HEK293T (cell line): Measurements from ENCODE around the gene SOX13.

Source experiments
- CTCF ChIA-PET: fragments of 350-600 bp; formaldehyde crosslinking; extraction: SDS; loops from one replicate; lab custom pipeline; 2021; ENCODE audit warnings: antibody characterized with exemption, inconsistent platforms; lab: Yijun Ruan, JAX
- POLR2A ChIA-PET: fragments of 350-600 bp; formaldehyde crosslinking; extraction: SDS; loops from one replicate; lab custom pipeline; 2020; ENCODE audit warnings: antibody characterized with exemption, inconsistent platforms; lab: Yijun Ruan, JAX
- DNase-seq: peaks from one replicate; pipeline ENCODE4 v3.0.0; 2012; ENCODE audit warnings: mixed read lengths; ENCODE audit errors: extremely low spot score
- ARNT ChIP-seq: fragments of 450-650 bp; IDR thresholded peaks from 2 replicates; pipeline ENCODE4 v1.6.1; 2017; ENCODE audit warnings: mild to moderate bottlenecking
- BHLHE40 ChIP-seq: fragments of 450-650 bp; IDR thresholded peaks from 2 replicates; pipeline ENCODE4 v1.6.1; 2016; ENCODE audit warnings: mild to moderate bottlenecking, moderate library complexity, borderline replicate concordance
- CTBP1 ChIP-seq: fragments of 450-650 bp; IDR thresholded peaks from 2 replicates; pipeline ENCODE4 v1.6.1; 2016; ENCODE audit warnings: borderline replicate concordance
- ELF4 ChIP-seq: fragments of 450-650 bp; IDR thresholded peaks from 2 replicates; pipeline ENCODE4 v1.6.1; 2017; ENCODE audit warnings: antibody characterized with exemption
- FOXA1 ChIP-seq: fragments of 450-650 bp; IDR thresholded peaks from 2 replicates; pipeline ENCODE4 v1.6.1; 2016; ENCODE audit warnings: mild to moderate bottlenecking
- FOXK2 ChIP-seq: fragments of 450-650 bp; IDR thresholded peaks from 2 replicates; pipeline ENCODE4 v1.6.1; 2016; ENCODE audit warnings: mild to moderate bottlenecking
- FOXM1 ChIP-seq: fragments of 450-650 bp; IDR thresholded peaks from 2 replicates; pipeline ENCODE4 v1.6.1; 2017; ENCODE audit warnings: mild to moderate bottlenecking, borderline replicate concordance
- HDGF ChIP-seq: fragments of 450-650 bp; IDR thresholded peaks from 2 replicates; pipeline ENCODE4 v1.6.1; 2017; ENCODE audit warnings: antibody characterized with exemption, borderline replicate concordance
- L3MBTL2 ChIP-seq: fragments of 450-650 bp; conservative IDR thresholded peaks from 2 replicates; pipeline ENCODE4 v1.6.1; 2016; ENCODE audit warnings: mild to moderate bottlenecking
- LEF1 ChIP-seq: fragments of 450-650 bp; IDR thresholded peaks from 2 replicates; pipeline ENCODE4 v1.6.1; 2017; ENCODE audit warnings: mild to moderate bottlenecking, borderline replicate concordance
- NFRKB ChIP-seq: fragments of 450-650 bp; IDR thresholded peaks from 2 replicates; pipeline ENCODE4 v1.6.1; 2016; ENCODE audit warnings: mild to moderate bottlenecking, moderate library complexity
- SP1 ChIP-seq: fragments of 450-650 bp; IDR thresholded peaks from 2 replicates; pipeline ENCODE4 v1.6.1; 2017
- SUZ12 ChIP-seq: fragments of 450-650 bp; IDR thresholded peaks from 2 replicates; pipeline ENCODE4 v1.6.1; 2016; ENCODE audit warnings: mild to moderate bottlenecking
- TARDBP ChIP-seq: fragments of 450-650 bp; IDR thresholded peaks from 2 replicates; pipeline ENCODE4 v1.6.1; 2016
- ZNF384 ChIP-seq: fragments of 450-650 bp; IDR thresholded peaks from 2 replicates; pipeline ENCODE4 v1.6.1; 2016
- TF ChIP-seq, protein P1 (sequence below): fragments of 450-650 bp; IDR thresholded peaks from 2 replicates; pipeline ENCODE4 v1.6.1; 2016

The SOX13 gene

DNA sequence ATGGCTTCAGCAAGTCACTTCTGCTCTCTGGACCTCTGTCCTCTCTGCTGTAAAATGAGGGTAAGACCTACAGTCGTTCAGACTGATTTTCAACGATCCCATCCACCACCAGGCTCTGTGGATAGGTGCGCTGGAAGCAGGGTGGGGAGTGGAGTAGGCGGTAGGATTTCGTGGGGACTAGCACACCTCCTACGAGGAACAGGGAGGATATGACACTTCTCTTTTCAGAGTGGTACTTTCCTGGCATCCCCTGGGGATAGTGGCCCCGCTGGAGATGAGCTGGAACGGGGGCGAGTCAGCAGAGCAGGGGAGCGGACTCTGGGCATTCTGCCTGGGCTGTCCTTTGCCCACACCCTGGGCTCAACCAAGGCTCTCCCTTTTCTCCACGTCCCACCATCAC lies 61.2 kb downstream of the SOX13 start:
- TF ChIP-seq FOXK2 (no peak), ZNF384 (no peak), L3MBTL2 (no peak)
- TF ChIP-seq, protein P1, sequence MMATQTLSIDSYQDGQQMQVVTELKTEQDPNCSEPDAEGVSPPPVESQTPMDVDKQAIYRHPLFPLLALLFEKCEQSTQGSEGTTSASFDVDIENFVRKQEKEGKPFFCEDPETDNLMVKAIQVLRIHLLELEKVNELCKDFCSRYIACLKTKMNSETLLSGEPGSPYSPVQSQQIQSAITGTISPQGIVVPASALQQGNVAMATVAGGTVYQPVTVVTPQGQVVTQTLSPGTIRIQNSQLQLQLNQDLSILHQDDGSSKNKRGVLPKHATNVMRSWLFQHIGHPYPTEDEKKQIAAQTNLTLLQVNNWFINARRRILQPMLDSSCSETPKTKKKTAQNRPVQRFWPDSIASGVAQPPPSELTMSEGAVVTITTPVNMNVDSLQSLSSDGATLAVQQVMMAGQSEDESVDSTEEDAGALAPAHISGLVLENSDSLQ: no peak
- DNase-seq: no peak
- ChIA-PET POLR2A (no interaction called here), CTCF (no interaction called here)

DNA sequence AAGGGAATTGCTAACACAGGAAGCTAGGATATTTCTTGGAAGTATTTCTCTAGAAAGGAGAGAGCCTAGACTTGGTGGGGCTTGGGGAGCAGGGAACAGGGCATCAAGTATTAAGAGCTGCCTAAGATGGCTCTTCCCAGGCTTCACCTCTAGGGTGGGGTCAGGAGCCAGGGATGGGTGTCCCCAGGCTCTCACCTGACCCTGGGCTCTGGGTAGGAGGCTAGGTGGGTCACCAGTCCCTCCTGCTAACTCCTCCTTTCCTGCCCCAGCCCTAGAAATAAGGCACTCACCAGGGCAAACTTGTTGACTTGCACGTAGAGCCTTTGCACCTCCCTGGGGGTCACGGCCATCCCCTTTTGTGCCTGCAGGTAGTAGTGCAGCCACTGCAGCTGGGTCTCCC lies 63.9 kb downstream of the SOX13 start:
- ChIA-PET POLR2A (no interaction called here), CTCF (no interaction called here)
- no peak for DNase-seq
- TF ChIP-seq CTBP1 (no peak), NFRKB (no peak), ZNF384 (no peak), FOXM1 (no peak), FOXK2 (no peak), LEF1 (no peak), BHLHE40 (no peak), SP1 (no peak), L3MBTL2 (no peak)
- TF ChIP-seq, protein P1: no peak

DNA sequence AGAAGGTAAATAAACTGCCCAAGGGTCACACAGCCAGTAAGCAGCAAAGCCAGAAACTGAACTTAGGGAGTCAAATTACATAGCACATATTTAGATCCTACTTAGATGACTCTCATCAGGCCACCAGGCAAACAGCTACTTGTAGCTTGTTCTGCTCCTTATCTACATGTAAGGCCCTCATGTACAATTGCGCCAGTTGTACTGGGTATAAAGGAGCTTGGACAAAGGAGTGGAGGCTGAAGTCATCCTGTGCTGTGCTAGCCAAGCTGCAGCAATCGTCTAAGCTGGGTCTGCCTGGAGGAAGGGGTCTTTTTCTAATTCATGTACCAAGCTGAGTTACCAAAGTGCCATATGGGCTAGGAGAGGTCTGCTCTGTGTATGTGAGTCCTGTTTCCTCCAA lies 66.2 kb downstream of the SOX13 start:
- TF ChIP-seq L3MBTL2 (no peak), TARDBP (no peak), SP1 (no peak), ZNF384 (no peak), ELF4 (no peak), LEF1 (no peak), CTBP1 (no peak), HDGF (no peak), FOXA1 (no peak), SUZ12 (no peak), ARNT (no peak), FOXM1 (no peak), FOXK2 (no peak), BHLHE40 (no peak), NFRKB (no peak)
- TF ChIP-seq, protein P1: no peak
- CTCF ChIA-PET: interaction anchor here (3.1 kb wide), 1 partner anchor 10 kb away, joined by 9 read pairs; no protein-coding TSS in a partner anchor
- POLR2A ChIA-PET: interaction anchor here (1.3 kb wide), 1 partner anchor 13 kb away, joined by 5 read pairs; the partner anchor contains the start of gene ETNK2

DNA sequence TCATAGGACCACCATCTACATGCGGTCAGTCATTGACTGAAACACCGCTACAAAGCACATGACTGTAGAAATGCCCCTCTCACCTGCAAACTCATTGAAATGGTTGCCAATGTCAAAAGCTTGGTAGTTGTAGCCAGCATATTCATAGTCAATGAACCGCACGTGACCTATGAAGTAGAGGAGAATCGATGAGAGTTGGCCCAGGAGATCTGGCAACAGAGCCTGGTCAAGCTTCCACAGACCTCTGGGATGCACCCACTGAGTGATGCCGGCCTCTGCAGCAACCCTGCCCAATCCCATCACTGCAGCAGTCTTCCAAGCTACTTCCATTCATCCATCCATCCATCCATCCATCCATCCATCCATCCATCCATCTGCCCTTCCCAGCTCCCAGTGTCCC lies 67.0 kb downstream of the SOX13 start:
- TF ChIP-seq FOXK2: no peak
- no peak for TF ChIP-seq L3MBTL2
- no peak for TF ChIP-seq BHLHE40
- no peak for TF ChIP-seq FOXM1
- TF ChIP-seq FOXA1: no peak
- no peak for TF ChIP-seq SP1
- TF ChIP-seq SUZ12: no peak
- TF ChIP-seq NFRKB: no peak
- TF ChIP-seq ARNT: no peak
- no peak for TF ChIP-seq ZNF384
- TF ChIP-seq, protein P1: no peak
- no peak for TF ChIP-seq LEF1
- CTCF ChIA-PET: interaction anchor here (3.1 kb wide), 1 partner anchor 11 kb away, joined by 9 read pairs; no protein-coding TSS in a partner anchor
- POLR2A ChIA-PET: interaction anchor here (1.3 kb wide), 1 partner anchor 12 kb away, joined by 5 read pairs; the partner anchor contains the start of gene ETNK2

More for the DNA sequence above, 66.2 kb downstream of the SOX13 start:
- DNase-seq: no peak

DNA sequence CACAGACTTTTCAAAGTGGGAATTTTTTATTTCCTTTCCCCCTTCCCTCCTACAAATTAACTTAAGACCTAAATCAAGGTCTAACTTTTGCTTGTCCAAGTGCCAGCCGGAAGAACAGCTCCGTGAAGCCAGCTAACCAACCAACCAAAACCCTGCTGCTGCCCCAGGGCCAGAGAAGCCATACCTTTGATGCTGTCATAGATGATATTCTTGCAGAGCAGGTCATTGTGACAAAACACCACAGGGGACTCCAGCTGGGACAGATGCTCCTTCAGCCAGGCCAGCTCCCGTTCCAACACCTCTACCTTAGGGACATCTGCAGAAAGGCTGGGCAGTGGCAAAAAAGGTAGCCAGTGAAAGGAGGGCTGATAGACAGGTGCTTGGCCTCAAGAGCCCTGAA lies 68.2 kb downstream of the SOX13 start:
- POLR2A ChIA-PET: no interaction called here
- DNase-seq: no peak
- no peak for TF ChIP-seq FOXA1
- no peak for TF ChIP-seq FOXM1
- no peak for TF ChIP-seq ARNT
- TF ChIP-seq TARDBP: no peak
- no peak for TF ChIP-seq HDGF
- no peak for TF ChIP-seq SP1
- TF ChIP-seq CTBP1: no peak
- no peak for TF ChIP-seq FOXK2
- TF ChIP-seq L3MBTL2: no peak
- TF ChIP-seq SUZ12: no peak
- no peak for TF ChIP-seq LEF1
- no peak for TF ChIP-seq ELF4
- no peak for TF ChIP-seq BHLHE40
- TF ChIP-seq, protein P1: no peak
- no peak for TF ChIP-seq NFRKB
- TF ChIP-seq ZNF384: no peak
- CTCF ChIA-PET: interaction anchor here (0.9 kb wide), 1 partner anchor 282 kb away, joined by 4 read pairs; no protein-coding TSS in a partner anchor

More for the DNA sequence above, 67.0 kb downstream of the SOX13 start:
- DNase-seq: no peak
